ENCODE measurements around the gene PFKP. TPM values are rescaled to one million over a fixed set of nuclear protein-coding genes. Genes with fewer than 3 reads are reported as not detected.
"Not testable (repeated sequence)": the region's sequence is repeated elsewhere in the genome, so short reads cannot be mapped to it uniquely, and the experiment has no call there.

PFKP gene
- total RNA-seq, 1 donor from 2014 or later, result 12.5 TPM

DNA sequence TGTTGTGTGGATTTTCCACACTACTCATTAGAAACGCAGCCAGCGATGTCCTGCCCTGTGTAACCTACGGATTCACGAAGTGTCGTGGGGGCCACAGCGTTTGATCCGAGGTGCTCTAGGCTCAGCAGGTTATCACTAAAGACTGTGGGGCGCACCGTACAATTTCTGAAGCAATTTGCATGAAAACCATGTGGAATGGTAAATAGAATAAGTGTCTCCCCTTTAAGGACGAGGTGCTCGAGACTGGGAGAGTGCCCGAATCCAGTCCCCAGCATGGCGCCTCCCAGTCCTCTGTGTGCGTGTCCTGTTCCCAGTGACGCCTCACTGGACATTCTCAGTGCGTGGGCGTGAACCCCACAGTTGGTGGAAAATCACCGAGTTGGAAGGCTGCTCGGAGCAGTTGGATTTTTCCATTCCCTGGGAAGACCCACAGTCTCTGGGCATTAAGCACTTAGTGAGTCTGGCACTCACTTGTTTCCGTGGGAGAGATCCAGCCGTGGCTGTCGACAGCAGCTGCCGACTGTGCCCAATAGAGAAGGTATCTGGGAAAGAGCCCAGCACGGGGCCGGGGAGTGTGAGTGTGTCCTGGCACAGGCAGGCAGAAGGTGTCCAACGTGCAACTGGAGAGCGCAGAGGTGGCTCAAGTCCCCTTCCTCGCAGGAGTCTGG lies 37.0 kb downstream of the PFKP start:
- Histone ChIP-seq H3K9me3 (ENCODE audit: control insufficient read depth in 3 of 3, low read length in 3 of 3) (no peaks in the 10 kb centered on the region), H3K4me3 (ENCODE audit: low read length in 3 of 3) (peak overlapping the region in 1 of 3 donors; percentile 48), H3K9ac (ENCODE audit: low read depth in 1 of 3, low read length in 3 of 3) (peak overlapping the region in 2 of 3 donors; percentile 51 to 70), H3K27ac (ENCODE audit: low read depth, low read length) (peak overlapping the region; percentile 50), H3K36me3 (ENCODE audit: control insufficient read depth in 3 of 3, insufficient read depth in 3 of 3, low read length in 3 of 3) (peaks cover 0 to 12% (median 3%) of the 10 kb centered on the region in 3 donors), H3K4me1 (ENCODE audit: control insufficient read depth in 3 of 3, insufficient read depth in 3 of 3, low read length in 3 of 3) (peaks cover 30 to 44% (median 44%) of the 10 kb centered on the region in 3 donors), H3K27me3 (ENCODE audit: control insufficient read depth in 3 of 3, insufficient read depth in 3 of 3, low read length in 3 of 3) (no peaks in the 10 kb centered on the region)

GRCh38 chr10:3105166-3105565 lies 37.8 kb downstream of the PFKP start:
- Histone ChIP-seq H3K36me3 (ENCODE audit: control insufficient read depth in 3 of 3, insufficient read depth in 3 of 3, low read length in 3 of 3) (peaks cover 0 to 12% (median 5%) of the 10 kb centered on the region in 3 donors), H3K4me3 (ENCODE audit: low read length in 3 of 3) (no peak overlapping the region), H3K4me1 (ENCODE audit: control insufficient read depth in 3 of 3, insufficient read depth in 3 of 3, low read length in 3 of 3) (peaks cover 30 to 49% (median 45%) of the 10 kb centered on the region in 3 donors), H3K27me3 (ENCODE audit: control insufficient read depth in 3 of 3, insufficient read depth in 3 of 3, low read length in 3 of 3) (no peaks in the 10 kb centered on the region), H3K27ac (ENCODE audit: low read depth, low read length) (peak overlapping the region; percentile 50), H3K9ac (ENCODE audit: low read depth in 1 of 3, low read length in 3 of 3) (peak overlapping the region in 1 of 3 donors; percentile 70), H3K9me3 (ENCODE audit: control insufficient read depth in 3 of 3, low read length in 3 of 3) (no peaks in the 10 kb centered on the region)

GRCh38 chr10:3105905-3106304 lies 38.6 kb downstream of the PFKP start:
- no peaks in the 10 kb centered on the region for H3K27me3 ChIP-seq (ENCODE audit: control insufficient read depth in 3 of 3, insufficient read depth in 3 of 3, low read length in 3 of 3)
- no peak overlapping the region for H3K4me3 ChIP-seq (ENCODE audit: low read length in 3 of 3)
- H3K27ac ChIP-seq (ENCODE audit: low read depth, low read length), result no peak overlapping the region
- peaks cover 4 to 12% (median 5%) of the 10 kb centered on the region in 3 donors for H3K36me3 ChIP-seq (ENCODE audit: control insufficient read depth in 3 of 3, insufficient read depth in 3 of 3, low read length in 3 of 3)
- peaks cover 34 to 55% (median 50%) of the 10 kb centered on the region in 3 donors for H3K4me1 ChIP-seq (ENCODE audit: control insufficient read depth in 3 of 3, insufficient read depth in 3 of 3, low read length in 3 of 3)
- no peaks in the 10 kb centered on the region for H3K9me3 ChIP-seq (ENCODE audit: control insufficient read depth in 3 of 3, low read length in 3 of 3)
- no peak overlapping the region for H3K9ac ChIP-seq (ENCODE audit: low read depth in 1 of 3, low read length in 3 of 3)

DNA sequence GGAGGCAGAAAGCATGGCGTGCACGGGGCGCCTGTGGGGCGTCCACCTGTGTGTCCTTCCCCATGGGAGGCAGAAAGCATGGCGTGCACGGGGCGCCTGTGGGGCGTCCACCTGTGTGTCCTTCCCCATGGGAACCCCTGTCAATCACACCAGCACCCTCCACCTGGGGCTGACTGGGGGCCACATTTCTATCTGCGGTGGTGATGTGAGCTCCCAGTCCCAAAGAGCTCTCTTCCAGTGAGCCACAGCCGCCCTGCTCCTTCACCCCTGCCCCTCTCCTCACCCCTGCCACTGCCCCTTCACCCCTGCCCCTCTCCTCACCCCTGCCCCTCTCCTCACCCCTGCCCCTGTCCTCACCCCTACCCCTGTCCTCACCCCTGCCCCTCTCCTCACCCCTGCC lies 39.0 kb downstream of the PFKP start:
- Histone ChIP-seq H3K4me1 (ENCODE audit: control insufficient read depth in 3 of 3, insufficient read depth in 3 of 3, low read length in 3 of 3) (peaks cover 39 to 59% (median 54%) of the 10 kb centered on the region in 3 donors), H3K36me3 (ENCODE audit: control insufficient read depth in 3 of 3, insufficient read depth in 3 of 3, low read length in 3 of 3) (peaks cover 7 to 13% (median 8%) of the 10 kb centered on the region in 3 donors)
- not testable (repeated sequence) for H3K9ac ChIP-seq (ENCODE audit: low read depth in 1 of 3, low read length in 3 of 3); H3K27me3 ChIP-seq (ENCODE audit: control insufficient read depth in 3 of 3, insufficient read depth in 3 of 3, low read length in 3 of 3); H3K4me3 ChIP-seq (ENCODE audit: low read length in 3 of 3); H3K27ac ChIP-seq (ENCODE audit: low read depth, low read length); H3K9me3 ChIP-seq (ENCODE audit: control insufficient read depth in 3 of 3, low read length in 3 of 3)

GRCh38 chr10:3106928-3107425 lies 39.6 kb downstream of the PFKP start:
- Histone ChIP-seq H3K27me3 (ENCODE audit: control insufficient read depth in 3 of 3, insufficient read depth in 3 of 3, low read length in 3 of 3) (no peaks in the 10 kb centered on the region), H3K4me1 (ENCODE audit: control insufficient read depth in 3 of 3, insufficient read depth in 3 of 3, low read length in 3 of 3) (peaks cover 44 to 65% (median 60%) of the 10 kb centered on the region in 3 donors), H3K4me3 (ENCODE audit: low read length in 3 of 3) (peak overlapping the region; percentile 24 to 50 (median 36))

GRCh38 chr10:3107426-3107961 lies 40.1 kb downstream of the PFKP start:
- Histone ChIP-seq H3K9ac (ENCODE audit: low read depth in 1 of 3, low read length in 3 of 3) (peak overlapping the region; percentile 28 to 71 (median 61)), H3K4me1 (ENCODE audit: control insufficient read depth in 3 of 3, insufficient read depth in 3 of 3, low read length in 3 of 3) (peaks cover 44 to 69% (median 61%) of the 10 kb centered on the region in 3 donors)

More at GRCh38 chr10:3106928-3107425, 39.6 kb downstream of the PFKP start:
- Histone ChIP-seq H3K9ac (ENCODE audit: low read depth in 1 of 3, low read length in 3 of 3) (peak overlapping the region; percentile 28 to 71 (median 57)), H3K36me3 (ENCODE audit: control insufficient read depth in 3 of 3, insufficient read depth in 3 of 3, low read length in 3 of 3) (peaks cover 7 to 17% (median 8%) of the 10 kb centered on the region in 3 donors), H3K27ac (ENCODE audit: low read depth, low read length) (peak overlapping the region; percentile 91), H3K9me3 (ENCODE audit: control insufficient read depth in 3 of 3, low read length in 3 of 3) (no peaks in the 10 kb centered on the region)

DNA sequence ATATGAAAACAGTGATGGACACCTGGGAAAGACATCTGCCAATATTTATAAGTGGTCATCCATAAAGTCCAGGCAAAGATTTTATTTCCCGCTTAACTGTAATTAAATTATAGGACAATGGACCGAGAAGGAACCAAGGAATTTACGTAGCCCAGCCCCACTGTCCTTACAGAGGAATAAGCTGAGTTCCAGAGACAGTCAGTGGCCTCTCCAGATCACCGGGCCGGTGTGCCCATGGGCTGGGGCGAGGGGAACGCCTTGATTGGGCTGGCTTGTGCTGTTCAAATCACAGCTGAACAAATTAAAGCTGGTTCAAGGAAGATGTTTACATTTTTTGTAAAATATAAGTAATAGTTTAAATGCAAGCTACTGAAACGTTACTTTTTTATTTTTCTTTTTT lies 40.7 kb downstream of the PFKP start:
- Histone ChIP-seq H3K27ac (ENCODE audit: low read depth, low read length) (peak overlapping the region; percentile 91), H3K9ac (ENCODE audit: low read depth in 1 of 3, low read length in 3 of 3) (peak overlapping the region; percentile 28 to 71 (median 61)), H3K4me3 (ENCODE audit: low read length in 3 of 3) (peak overlapping the region in 2 of 3 donors; percentile 45 to 50), H3K4me1 (ENCODE audit: control insufficient read depth in 3 of 3, insufficient read depth in 3 of 3, low read length in 3 of 3) (peaks cover 40 to 64% (median 58%) of the 10 kb centered on the region in 3 donors), H3K27me3 (ENCODE audit: control insufficient read depth in 3 of 3, insufficient read depth in 3 of 3, low read length in 3 of 3) (no peaks in the 10 kb centered on the region), H3K36me3 (ENCODE audit: control insufficient read depth in 3 of 3, insufficient read depth in 3 of 3, low read length in 3 of 3) (peaks cover 8 to 21% (median 10%) of the 10 kb centered on the region in 3 donors), H3K9me3 (ENCODE audit: control insufficient read depth in 3 of 3, low read length in 3 of 3) (no peaks in the 10 kb centered on the region)

More at GRCh38 chr10:3107426-3107961, 40.1 kb downstream of the PFKP start:
- H3K27me3 ChIP-seq (ENCODE audit: control insufficient read depth in 3 of 3, insufficient read depth in 3 of 3, low read length in 3 of 3), result no peaks in the 10 kb centered on the region
- no peaks in the 10 kb centered on the region for H3K9me3 ChIP-seq (ENCODE audit: control insufficient read depth in 3 of 3, low read length in 3 of 3)
- H3K27ac ChIP-seq (ENCODE audit: low read depth, low read length), result peak overlapping the region; percentile 91
- peak overlapping the region; percentile 24 to 50 (median 45) for H3K4me3 ChIP-seq (ENCODE audit: low read length in 3 of 3)
- peaks cover 7 to 21% (median 10%) of the 10 kb centered on the region in 3 donors for H3K36me3 ChIP-seq (ENCODE audit: control insufficient read depth in 3 of 3, insufficient read depth in 3 of 3, low read length in 3 of 3)

DNA sequence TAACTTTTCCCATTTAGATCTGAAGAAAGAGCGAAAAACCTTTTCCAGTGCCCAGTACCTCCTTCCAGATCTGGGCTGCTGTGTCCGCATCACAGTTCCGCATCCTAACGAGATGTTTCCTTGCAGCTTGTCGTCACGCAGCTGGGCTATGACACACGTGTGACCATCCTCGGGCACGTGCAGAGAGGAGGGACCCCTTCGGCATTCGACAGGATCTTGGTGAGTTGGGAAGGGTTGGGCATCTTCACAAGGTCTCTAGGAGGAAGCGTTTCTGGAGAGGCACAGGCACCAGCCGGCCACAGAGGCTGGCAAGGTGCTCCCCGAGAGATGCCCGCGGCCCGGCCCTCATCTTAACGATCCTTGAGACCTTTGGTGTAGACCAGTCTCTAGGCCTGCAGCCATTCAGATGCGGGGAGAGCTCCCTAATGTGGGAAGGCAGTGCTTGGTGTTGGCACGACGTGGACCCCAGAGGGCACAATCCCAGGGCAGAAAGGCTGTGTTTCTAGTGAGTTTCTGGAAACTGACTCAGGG lies 41.3 kb downstream of the PFKP start:
- no peaks in the 10 kb centered on the region for H3K9me3 ChIP-seq (ENCODE audit: control insufficient read depth in 3 of 3, low read length in 3 of 3)
- no peak overlapping the region for H3K4me3 ChIP-seq (ENCODE audit: low read length in 3 of 3)
- H3K27ac ChIP-seq (ENCODE audit: low read depth, low read length), result no peak overlapping the region
- no peaks in the 10 kb centered on the region for H3K27me3 ChIP-seq (ENCODE audit: control insufficient read depth in 3 of 3, insufficient read depth in 3 of 3, low read length in 3 of 3)
- H3K9ac ChIP-seq (ENCODE audit: low read depth in 1 of 3, low read length in 3 of 3), result peak overlapping the region in 2 of 3 donors; percentile 33 to 71
- H3K4me1 ChIP-seq (ENCODE audit: control insufficient read depth in 3 of 3, insufficient read depth in 3 of 3, low read length in 3 of 3), result peaks cover 36 to 62% (median 54%) of the 10 kb centered on the region in 3 donors
- H3K36me3 ChIP-seq (ENCODE audit: control insufficient read depth in 3 of 3, insufficient read depth in 3 of 3, low read length in 3 of 3), result peaks cover 10 to 21% (median 12%) of the 10 kb centered on the region in 3 donors

GRCh38 chr10:3109196-3109595 lies 41.8 kb downstream of the PFKP start:
- Histone ChIP-seq H3K36me3 (ENCODE audit: control insufficient read depth in 3 of 3, insufficient read depth in 3 of 3, low read length in 3 of 3) (peaks cover 10 to 21% (median 14%) of the 10 kb centered on the region in 3 donors), H3K4me1 (ENCODE audit: control insufficient read depth in 3 of 3, insufficient read depth in 3 of 3, low read length in 3 of 3) (peaks cover 35 to 61% (median 52%) of the 10 kb centered on the region in 3 donors), H3K4me3 (ENCODE audit: low read length in 3 of 3) (no peak overlapping the region), H3K9me3 (ENCODE audit: control insufficient read depth in 3 of 3, low read length in 3 of 3) (no peaks in the 10 kb centered on the region), H3K27ac (ENCODE audit: low read depth, low read length) (no peak overlapping the region), H3K9ac (ENCODE audit: low read depth in 1 of 3, low read length in 3 of 3) (peak overlapping the region in 1 of 3 donors; percentile 11), H3K27me3 (ENCODE audit: control insufficient read depth in 3 of 3, insufficient read depth in 3 of 3, low read length in 3 of 3) (no peaks in the 10 kb centered on the region)

All from skeletal muscle tissue (tissue), 4 donors.